ENCODE measurements around the gene TEK. TPM values are rescaled to one million over a fixed set of nuclear protein-coding genes. Genes with fewer than 3 reads are reported as not detected.

TEK gene
- total and polyA plus RNA-seq, 3 donors from 2014 or later, result 3.2 to 3.9 (median 3.7) TPM

DNA sequence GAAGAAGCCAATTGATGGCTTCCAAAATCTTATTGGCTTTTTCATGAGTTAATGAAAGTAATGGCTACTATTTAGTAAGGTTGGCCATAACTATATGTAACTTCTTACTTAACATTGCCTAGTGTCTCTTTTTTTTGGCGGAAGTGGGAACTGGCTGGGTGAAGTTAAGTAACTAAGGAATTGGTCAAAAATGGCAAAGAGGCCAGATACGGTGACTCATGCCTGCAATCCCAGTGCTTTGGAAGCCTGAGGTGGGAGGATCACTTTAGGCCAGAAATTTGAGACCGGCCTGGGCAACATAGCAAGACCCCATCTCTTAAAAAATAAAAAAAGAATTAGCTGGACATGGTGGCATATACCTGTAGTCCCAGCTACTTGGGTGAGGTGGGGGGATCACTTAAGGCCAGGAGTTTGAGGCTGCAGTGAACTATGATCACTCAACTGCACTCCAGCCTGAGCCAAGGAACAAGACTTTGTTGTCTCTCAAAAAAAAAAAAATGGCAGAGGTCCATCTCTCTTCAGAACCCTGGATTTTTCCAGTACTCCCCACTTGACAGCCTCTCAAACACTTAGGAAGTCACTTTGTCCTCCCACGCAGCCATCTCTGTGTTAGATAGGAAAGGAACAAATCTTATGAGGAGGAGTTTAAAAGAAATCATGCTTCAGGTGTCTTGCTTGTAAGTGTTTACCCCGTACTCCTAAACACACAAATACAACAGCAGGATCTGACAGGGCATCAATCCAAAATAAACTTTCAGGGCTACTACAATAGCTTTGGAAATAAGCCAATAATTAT lies 75.7 kb downstream of the TEK start:
- WGBS, 2 donors, result 82 to 85% methylated on average over 5 of the region's 5 CpGs
- Histone ChIP-seq H3K9me3 (no peaks in the 10 kb centered on the region), H3K27ac (no peak overlapping the region), H3K27me3 (no peaks in the 10 kb centered on the region), H3K4me3 (no peak overlapping the region), H3K36me3 (ENCODE audit: low read depth, missing control alignments) (no peaks in the 10 kb centered on the region), H3K4me1 (no peaks in the 10 kb centered on the region)
- DNase-seq, result no peak
- intact Hi-C loops (cut with DNase I; ENCODE audit: low total_unique reads), result no loop called here
- TF ChIP-seq, protein P1, sequence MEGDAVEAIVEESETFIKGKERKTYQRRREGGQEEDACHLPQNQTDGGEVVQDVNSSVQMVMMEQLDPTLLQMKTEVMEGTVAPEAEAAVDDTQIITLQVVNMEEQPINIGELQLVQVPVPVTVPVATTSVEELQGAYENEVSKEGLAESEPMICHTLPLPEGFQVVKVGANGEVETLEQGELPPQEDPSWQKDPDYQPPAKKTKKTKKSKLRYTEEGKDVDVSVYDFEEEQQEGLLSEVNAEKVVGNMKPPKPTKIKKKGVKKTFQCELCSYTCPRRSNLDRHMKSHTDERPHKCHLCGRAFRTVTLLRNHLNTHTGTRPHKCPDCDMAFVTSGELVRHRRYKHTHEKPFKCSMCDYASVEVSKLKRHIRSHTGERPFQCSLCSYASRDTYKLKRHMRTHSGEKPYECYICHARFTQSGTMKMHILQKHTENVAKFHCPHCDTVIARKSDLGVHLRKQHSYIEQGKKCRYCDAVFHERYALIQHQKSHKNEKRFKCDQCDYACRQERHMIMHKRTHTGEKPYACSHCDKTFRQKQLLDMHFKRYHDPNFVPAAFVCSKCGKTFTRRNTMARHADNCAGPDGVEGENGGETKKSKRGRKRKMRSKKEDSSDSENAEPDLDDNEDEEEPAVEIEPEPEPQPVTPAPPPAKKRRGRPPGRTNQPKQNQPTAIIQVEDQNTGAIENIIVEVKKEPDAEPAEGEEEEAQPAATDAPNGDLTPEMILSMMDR (IDR thresholded peaks at IDR 0.05), result no peak

DNA sequence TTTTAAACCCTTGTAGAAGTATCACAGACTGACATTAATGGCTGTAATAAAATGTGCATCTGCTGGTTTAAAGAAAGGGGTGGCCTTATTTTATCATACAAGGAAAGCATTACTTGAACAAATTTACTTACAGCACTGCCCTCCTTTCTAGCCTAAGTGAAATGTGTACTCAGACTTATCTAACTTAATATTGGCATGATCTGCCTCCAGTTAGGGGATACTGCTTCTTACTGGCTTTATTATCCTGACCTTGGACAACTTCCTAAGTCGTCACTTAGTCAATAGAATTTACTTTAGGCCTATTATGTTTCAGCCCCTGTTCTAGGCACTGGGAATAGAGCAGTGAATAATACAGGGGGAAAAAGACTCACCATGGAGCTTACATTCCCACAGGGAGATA lies 79.4 kb downstream of the TEK start:
- Histone ChIP-seq H3K9me3 (no peaks in the 10 kb centered on the region), H3K36me3 (ENCODE audit: low read depth, missing control alignments) (no peaks in the 10 kb centered on the region), H3K4me1 (no peaks in the 10 kb centered on the region), H3K4me3 (no peak overlapping the region), H3K27ac (no peak overlapping the region), H3K27me3 (no peaks in the 10 kb centered on the region)
- intact Hi-C loops (cut with DNase I; ENCODE audit: low total_unique reads), result no loop called here
- WGBS, 2 donors, result 79 to 83% methylated on average over 1 of the region's 1 CpG
- DNase-seq, result no peak
- no peak for TF ChIP-seq POLR2A (IDR thresholded peaks at IDR 0.05)
- TF ChIP-seq, protein P1 (IDR thresholded peaks at IDR 0.05), result no peak

- Histone ChIP-seq H3K9me3 (no peaks in the 10 kb centered on the region), H3K4me3 (no peak overlapping the region), H3K36me3 (ENCODE audit: low read depth, missing control alignments) (no peaks in the 10 kb centered on the region), H3K4me1 (no peaks in the 10 kb centered on the region), H3K27ac (no peak overlapping the region), H3K27me3 (no peaks in the 10 kb centered on the region)
- intact Hi-C loops (cut with DNase I; ENCODE audit: low total_unique reads), result no loop called here
- 89 to 90% methylated on average over 1 of the region's 1 CpG for WGBS, 2 donors
- TF ChIP-seq POLR2A (IDR thresholded peaks at IDR 0.05), result no peak
- TF ChIP-seq, protein P1 (IDR thresholded peaks at IDR 0.05), result no peak
- DNase-seq, result no peak
These were observed 80.4 kb downstream of the TEK start for GRCh38 chr9:27189426-27189825.

DNA sequence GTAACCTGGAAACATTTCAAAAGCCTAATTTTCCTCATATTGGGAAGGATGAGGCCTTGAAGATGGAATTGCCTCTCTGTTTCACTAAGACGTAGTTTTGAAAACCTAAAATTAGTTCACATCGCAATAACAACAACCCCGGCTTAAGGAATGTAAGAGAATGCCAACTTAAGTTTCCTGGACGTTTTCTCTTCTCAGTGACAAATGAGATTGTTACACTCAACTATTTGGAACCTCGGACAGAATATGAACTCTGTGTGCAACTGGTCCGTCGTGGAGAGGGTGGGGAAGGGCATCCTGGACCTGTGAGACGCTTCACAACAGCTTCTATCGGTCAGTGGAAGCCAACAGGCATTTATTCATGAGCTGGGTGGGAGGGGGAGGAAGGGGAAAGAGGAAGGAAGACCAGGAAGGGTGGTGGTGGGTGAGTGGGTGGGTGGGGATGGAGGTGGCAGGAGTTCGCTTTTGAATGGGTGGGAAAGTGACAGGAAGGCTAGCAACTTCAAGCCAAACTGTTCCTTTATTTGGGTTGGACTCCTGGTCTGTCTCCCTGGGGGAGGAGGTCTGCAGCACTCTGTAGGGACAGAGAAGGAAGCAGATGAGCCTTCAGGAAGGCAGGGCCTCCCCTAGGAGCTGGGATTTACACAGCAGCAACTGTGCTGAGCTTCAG lies 83.4 kb downstream of the TEK start:
- no peak for TF ChIP-seq POLR2A (IDR thresholded peaks at IDR 0.05)
- TF ChIP-seq, protein P1 (IDR thresholded peaks at IDR 0.05), result no peak
- 62 to 70% methylated on average over 10 of the region's 10 CpGs for WGBS, 2 donors
- no peak for DNase-seq
- no peaks in the 10 kb centered on the region for H3K4me1 ChIP-seq
- no peak overlapping the region for H3K27ac ChIP-seq
- H3K36me3 ChIP-seq (ENCODE audit: low read depth, missing control alignments), result no peaks in the 10 kb centered on the region
- intact Hi-C loops (cut with DNase I; ENCODE audit: low total_unique reads), result no loop called here
- H3K27me3 ChIP-seq, result no peaks in the 10 kb centered on the region
- no peak overlapping the region for H3K4me3 ChIP-seq
- H3K9me3 ChIP-seq, result no peaks in the 10 kb centered on the region

All from testis (tissue), 3 donors.